GM21825 (cell line): Measurements from ENCODE around the gene CD164.
"Not testable (repeated sequence)": the region's sequence is repeated elsewhere in the genome, so short reads cannot be mapped to it uniquely, and the experiment has no call there.

Source experiments
- ATAC-seq: cut with Tn5 transposase; IDR thresholded peaks from one replicate; pipeline ENCODE4 v1.9.1; 2021; ENCODE audit warnings: mild to moderate bottlenecking, moderate library complexity; ENCODE audit not compliant: unreplicated experiment

CD164 gene

GRCh38 chr6:109344226-109344625, 38.0 kb downstream of the CD164 start:
- no peak for ATAC-seq

DNA sequence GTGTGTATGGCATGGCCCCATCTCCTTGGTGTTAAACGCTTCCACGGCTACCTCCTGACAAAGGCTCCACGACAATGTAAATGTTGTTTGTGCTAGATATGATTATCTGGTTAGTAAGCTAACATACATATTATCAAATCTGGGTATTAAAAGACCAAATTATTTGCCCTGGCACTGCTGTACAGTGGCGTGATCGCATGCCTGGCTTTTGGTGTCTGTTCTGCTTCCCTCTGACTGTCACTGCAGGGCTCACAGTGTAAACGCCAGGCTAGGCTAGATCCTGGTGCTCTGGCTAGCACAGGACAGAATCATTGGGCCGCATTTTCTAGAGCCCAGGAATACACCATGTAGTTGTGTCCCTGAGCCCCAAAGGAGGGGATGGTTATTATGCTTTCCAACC, 38.7 kb downstream of the CD164 start:
- ATAC-seq, result no peak

DNA sequence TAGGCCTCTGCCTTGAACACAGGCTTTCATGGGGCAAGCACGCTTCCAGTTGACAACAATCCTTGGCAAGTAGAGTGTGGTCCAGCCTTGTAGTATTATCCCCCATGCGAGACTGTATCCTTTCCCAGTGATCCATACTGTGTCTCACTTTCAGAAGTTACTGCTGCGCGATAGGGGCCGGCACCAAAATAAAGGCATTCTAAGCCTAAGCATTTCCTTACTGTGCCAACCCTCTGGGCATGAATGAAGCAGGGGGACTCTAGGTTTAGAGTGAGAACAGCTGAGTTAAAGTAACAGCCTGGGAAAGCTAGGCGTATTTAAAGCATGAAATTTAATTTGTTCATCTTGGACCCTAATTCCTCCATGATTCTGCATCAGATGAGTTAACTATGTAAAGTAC, 39.4 kb downstream of the CD164 start:
- ATAC-seq, result no peak

- ATAC-seq, result no peak
Measured at GRCh38 chr6:109342506-109342905, 39.8 kb downstream of the CD164 start.

DNA sequence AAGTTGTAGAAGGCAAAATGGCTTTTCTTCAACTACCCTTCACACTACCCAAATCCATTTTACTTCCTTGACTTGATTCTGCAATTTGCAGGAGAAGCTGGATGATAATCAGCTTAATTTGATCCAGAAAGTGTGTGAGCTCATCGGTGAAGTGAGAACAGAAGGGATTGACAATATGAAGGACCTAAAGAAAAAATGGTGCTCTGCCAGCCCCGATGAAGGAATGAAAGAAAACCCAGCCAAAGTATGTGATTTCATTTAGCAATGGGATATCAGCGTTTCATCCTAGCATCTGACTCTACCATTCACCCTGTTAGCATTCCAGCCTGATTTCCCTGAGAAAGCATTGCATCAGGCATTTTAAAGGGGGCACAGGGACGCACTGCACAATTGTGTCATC, 41.5 kb downstream of the CD164 start:
- ATAC-seq, result no peak

GRCh38 chr6:109339906-109340678, 42.2 kb downstream of the CD164 start:
- no peak for ATAC-seq

GRCh38 chr6:109336221-109336961, 45.9 kb downstream of the CD164 start:
- ATAC-seq, result no peak

- not testable (repeated sequence) for ATAC-seq
Measured at GRCh38 chr6:109333870-109334269, 48.4 kb downstream of the CD164 start.

- no peak for ATAC-seq
Measured at GRCh38 chr6:109332748-109333147, 49.5 kb downstream of the CD164 start.

DNA sequence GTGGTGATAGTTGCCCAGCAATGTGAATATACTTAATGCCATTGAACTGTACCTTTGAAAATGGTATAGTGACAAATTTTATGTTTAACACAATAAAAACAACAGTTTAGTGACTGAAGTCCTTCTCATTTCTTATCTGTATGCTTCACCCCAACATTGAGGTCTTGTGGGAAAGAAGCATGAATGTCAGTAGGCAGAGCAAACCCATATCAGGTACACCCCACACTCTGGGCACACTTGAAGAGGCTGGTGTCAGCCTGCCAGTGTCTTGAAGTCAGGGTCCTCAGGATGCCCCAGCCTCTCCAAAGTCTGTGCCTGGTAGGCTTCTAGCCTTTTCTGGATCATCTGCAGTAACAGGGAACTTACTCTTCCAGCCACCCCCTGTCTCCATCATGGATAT, 51.2 kb downstream of the CD164 start:
- ATAC-seq, result no peak

- ATAC-seq, result no peak
Measured at GRCh38 chr6:109330263-109330662, 52.0 kb downstream of the CD164 start.

- no peak for ATAC-seq
Measured at GRCh38 chr6:109328629-109329028, 53.6 kb downstream of the CD164 start.

GRCh38 chr6:109327959-109328358, 54.3 kb downstream of the CD164 start:
- ATAC-seq, result no peak

GRCh38 chr6:109327491-109327890, 54.8 kb downstream of the CD164 start:
- no peak for ATAC-seq

- no peak for ATAC-seq
Measured at GRCh38 chr6:109326351-109326750, 55.9 kb downstream of the CD164 start.

- ATAC-seq, result no peak
Measured at GRCh38 chr6:109325400-109325801, 56.9 kb downstream of the CD164 start.

- ATAC-seq, result no peak
Measured at GRCh38 chr6:109323241-109323640, 59.0 kb downstream of the CD164 start.

DNA sequence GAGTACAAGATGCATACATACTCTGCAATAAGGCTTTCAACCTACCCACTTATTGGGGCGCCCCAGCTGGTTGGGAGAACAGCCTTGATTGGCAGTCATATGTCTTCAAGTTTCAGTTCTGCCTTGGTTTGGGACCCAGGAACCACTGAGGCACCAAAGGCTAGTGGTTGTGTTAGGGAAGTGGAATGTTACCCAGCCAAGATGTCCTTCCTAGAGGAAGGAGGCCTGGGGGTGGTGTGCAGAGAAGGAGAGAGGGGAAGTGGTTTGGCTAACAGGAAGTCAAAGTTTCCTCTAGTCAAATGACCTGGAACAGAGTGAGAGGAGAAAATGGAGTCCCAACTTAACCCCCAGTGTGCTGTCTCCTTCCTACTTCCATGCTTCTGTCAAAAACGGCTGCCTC, 59.4 kb downstream of the CD164 start:
- ATAC-seq, result no peak

DNA sequence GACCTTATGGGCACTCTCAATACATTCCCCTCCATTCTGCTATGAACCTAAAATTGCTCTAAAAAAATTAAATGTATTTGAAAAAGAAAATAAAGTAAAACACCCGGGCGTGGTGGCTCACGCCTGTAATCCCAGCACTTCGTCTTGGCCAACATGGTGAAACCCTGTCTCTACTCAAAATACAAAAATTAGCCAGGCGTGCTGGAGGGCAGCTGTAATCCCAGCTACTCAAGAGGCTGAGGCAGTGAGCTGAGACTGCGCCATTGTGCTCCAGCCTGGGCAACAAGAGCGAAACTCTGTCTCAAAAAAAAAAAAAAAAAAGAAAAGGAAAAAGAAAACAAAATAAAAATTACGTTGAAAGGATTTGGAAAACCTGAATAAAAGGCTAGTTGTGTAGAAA, 60.5 kb downstream of the CD164 start:
- ATAC-seq, result no peak

DNA sequence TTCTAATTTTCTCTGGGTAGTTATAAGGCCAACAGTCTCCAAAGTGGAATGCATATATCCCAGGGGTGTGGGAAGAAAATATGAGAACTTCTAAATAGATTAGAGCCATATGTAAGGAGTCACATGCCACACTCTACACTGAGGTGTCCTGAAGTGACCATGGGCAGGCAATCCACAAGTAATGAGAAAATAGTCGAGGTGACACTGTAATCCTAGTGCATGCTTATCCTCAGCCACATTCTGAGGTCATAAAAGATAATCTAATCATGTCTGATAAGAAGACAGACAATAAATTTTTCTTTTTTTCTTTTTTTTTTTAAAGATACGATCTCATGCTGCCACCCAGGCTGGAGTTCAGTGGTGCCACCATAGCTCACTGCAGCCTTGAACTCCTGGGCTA, 62.2 kb downstream of the CD164 start:
- ATAC-seq, result no peak

GRCh38 chr6:109318328-109318876, 63.9 kb downstream of the CD164 start:
- ATAC-seq, result no peak

- no peak for ATAC-seq
Measured at GRCh38 chr6:109316909-109317308, 65.4 kb downstream of the CD164 start.
